Testis (tissue), 2 donors: ENCODE data around the gene GGA3.

Experiments
- POLR2A ChIP-seq: fragments of 450-650 bp; IDR thresholded peaks from one replicate; pipeline ENCODE4 v1.6.1; 2017; ENCODE audit warnings: antibody characterized with exemption, mild to moderate bottlenecking, moderate library complexity
- TF ChIP-seq, protein P1 (sequence below), 3 experiments: fragments of 450-650 bp in 2 of 3; fragments of 200-600 bp in 1 of 3; sonication (generic) in 1 of 3; IDR thresholded peaks; one replicate each; pipeline ENCODE4 v1.5.1; 2016 to 2019; ENCODE audit warnings: antibody characterized with exemption in 3 of 3, mild to moderate bottlenecking in 2 of 3, moderate library complexity in 1 of 3

DNA sequence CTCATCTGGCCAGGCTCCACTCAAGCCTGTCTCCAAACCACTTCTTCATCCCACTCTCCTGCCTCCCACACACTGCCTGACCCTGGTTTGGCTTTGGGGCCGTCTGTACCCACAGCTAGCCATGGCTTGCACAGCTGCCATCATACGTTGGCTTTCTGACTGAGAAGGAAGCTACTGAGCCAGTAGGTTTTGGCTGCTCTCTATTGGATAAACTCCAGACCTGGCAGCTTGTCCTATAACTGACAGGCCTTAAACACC, 5.7 kb upstream of the GGA3 start:
- TF ChIP-seq, protein P1, sequence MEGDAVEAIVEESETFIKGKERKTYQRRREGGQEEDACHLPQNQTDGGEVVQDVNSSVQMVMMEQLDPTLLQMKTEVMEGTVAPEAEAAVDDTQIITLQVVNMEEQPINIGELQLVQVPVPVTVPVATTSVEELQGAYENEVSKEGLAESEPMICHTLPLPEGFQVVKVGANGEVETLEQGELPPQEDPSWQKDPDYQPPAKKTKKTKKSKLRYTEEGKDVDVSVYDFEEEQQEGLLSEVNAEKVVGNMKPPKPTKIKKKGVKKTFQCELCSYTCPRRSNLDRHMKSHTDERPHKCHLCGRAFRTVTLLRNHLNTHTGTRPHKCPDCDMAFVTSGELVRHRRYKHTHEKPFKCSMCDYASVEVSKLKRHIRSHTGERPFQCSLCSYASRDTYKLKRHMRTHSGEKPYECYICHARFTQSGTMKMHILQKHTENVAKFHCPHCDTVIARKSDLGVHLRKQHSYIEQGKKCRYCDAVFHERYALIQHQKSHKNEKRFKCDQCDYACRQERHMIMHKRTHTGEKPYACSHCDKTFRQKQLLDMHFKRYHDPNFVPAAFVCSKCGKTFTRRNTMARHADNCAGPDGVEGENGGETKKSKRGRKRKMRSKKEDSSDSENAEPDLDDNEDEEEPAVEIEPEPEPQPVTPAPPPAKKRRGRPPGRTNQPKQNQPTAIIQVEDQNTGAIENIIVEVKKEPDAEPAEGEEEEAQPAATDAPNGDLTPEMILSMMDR (IDR thresholded peaks at IDR 0.05) = no peak
- TF ChIP-seq POLR2A = no peak
